ENCODE results near the gene RELN.

DNA sequence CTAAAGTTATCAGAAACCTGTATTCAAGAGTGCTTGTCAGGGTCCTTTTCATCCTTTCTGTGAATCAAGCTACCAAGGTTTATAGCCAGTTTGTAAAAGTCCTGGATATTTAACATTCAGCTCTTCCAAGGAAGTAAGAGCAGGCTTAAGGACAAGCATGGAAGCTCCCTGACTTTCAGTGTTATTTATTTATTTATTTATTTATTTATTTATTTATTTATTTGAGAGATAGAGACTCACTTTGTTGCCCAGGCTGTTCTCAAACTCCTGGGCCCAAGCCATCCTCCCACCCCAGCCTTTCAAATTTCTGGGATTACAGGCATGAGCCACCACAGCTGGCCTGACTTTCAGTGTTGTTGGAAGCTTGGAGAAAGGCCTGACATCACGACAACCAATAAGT is 44.4 kb upstream of the RELN start:
- TF ChIP-seq, protein P1, sequence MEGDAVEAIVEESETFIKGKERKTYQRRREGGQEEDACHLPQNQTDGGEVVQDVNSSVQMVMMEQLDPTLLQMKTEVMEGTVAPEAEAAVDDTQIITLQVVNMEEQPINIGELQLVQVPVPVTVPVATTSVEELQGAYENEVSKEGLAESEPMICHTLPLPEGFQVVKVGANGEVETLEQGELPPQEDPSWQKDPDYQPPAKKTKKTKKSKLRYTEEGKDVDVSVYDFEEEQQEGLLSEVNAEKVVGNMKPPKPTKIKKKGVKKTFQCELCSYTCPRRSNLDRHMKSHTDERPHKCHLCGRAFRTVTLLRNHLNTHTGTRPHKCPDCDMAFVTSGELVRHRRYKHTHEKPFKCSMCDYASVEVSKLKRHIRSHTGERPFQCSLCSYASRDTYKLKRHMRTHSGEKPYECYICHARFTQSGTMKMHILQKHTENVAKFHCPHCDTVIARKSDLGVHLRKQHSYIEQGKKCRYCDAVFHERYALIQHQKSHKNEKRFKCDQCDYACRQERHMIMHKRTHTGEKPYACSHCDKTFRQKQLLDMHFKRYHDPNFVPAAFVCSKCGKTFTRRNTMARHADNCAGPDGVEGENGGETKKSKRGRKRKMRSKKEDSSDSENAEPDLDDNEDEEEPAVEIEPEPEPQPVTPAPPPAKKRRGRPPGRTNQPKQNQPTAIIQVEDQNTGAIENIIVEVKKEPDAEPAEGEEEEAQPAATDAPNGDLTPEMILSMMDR (conservative IDR thresholded peaks at IDR 0.05; ENCODE audit: low read length), result no peak
- TF ChIP-seq EZH2phosphoT487 (IDR thresholded peaks at IDR 0.05; ENCODE audit: borderline replicate concordance), result no peak
